ENCODE data around the gene PTBP3.

GRCh38 chr9:112361601-112362000 is 28.2 kb upstream of the PTBP3 start:
- TF ChIP-seq EZH2 (IDR thresholded peaks at IDR 0.05; ENCODE audit: borderline replicate concordance, low read depth, low read length, poor library complexity, severe bottlenecking) (no peak), CTCF (conservative IDR thresholded peaks at IDR 0.05; ENCODE audit: low read depth, low read length) (peak; percentile 65)
